OCI-M1 (cell line): ENCODE data around the gene NOP10.
"Not testable (repeated sequence)": the region's sequence is repeated elsewhere in the genome, so short reads cannot be mapped to it uniquely, and the experiment has no call there.

Experiments
- DNase-seq: peaks from one replicate; lab custom pipeline; 2025; lab: John Stamatoyannopoulos, UW

Gene NOP10

GRCh38 chr15:34342737-34343575 lies at the start of gene NOP10, which contains the start of gene NUTM1:
Gene NOP10, minus strand, starts transcription at chr15:34343136. Its CDS starts 63 bp downstream, at chr15:34343073.
Gene NUTM1, plus strand, starts transcription at chr15:34343315. Its CDS starts 382 bp downstream, at chr15:34343697.
- peak; percentile 94 for DNase-seq

DNA sequence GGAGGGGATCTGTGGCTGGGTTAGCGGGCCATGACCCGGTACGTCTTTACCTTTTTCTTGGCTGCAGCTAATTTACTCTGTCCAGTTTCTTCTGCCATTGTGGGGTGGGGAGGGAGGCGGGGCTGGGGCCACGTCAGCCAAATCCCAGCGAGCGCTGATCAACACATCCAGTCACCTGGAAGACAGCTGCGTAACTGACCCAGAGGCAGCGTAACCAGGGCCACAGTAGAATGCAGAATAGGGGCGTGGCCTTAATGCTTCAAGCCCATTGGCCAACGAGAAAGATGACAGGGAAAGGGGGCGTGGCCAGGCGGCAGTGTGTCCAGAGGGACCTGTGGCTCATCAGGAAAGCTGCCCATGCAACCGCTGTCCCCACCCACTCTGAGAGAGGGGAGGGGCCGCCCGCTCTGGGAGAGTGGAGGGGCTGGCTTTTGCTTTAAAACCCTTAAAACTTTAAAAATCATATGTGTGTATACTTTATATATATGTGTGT lies 46.7 kb upstream of the NOP10 start:
- not testable (repeated sequence) for DNase-seq

DNA sequence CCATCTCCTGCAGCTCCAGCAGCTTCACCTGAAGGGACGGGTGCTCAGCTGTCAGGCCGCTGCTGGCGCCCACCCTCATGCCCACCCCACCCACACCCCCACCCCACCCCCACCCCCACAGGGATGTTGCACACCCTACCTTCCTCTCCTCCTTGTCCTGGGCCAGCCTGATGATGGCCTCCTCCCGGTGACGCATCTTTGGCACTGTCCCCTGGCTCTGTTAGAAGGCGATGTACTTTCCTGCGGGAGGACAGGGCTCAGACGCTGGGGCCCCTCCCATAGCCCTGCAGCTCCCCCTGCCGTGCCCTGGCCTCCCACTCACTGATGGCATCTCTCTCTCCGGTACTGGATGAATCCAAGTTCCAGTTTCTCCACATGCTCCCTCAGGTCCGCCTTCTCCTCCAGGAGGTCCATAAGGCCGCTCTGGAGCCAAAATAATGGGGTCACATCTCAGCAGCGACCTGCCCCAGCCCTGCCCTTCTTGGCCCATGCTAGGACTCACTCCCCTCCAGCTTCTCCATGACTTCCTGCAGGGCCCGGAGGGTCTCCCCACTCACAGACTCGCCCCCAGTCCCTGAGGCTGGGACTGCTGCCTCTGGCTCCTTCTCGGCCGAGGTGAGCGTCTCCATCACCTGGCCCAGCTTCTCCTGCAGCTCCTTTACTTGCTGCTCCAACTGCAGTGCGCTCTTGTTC lies 39.0 kb upstream of the NOP10 start:
- not testable (repeated sequence) for DNase-seq

- DNase-seq: not testable (repeated sequence)
These were observed 37.6 kb upstream of the NOP10 start for GRCh38 chr15:34380491-34380890.

DNA sequence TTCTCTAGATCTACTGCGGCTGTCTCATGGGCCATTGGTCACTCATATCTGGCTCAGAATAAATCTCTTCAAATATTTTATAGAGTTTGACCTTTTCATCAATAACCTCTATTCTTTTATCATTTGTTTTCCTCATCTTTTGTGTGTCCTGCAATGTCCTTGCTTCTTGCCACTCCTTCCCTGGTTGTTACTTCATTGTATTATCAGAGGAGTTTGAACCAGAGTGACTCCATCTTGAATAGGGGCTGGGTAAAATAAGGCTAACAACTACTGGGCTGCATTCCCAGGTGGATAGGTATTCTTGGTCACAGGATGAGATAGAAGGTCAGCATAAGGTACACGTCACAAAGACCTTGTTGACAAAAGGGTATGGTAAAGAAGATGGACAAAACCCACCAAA lies 33.9 kb upstream of the NOP10 start:
- no peak for DNase-seq

DNA sequence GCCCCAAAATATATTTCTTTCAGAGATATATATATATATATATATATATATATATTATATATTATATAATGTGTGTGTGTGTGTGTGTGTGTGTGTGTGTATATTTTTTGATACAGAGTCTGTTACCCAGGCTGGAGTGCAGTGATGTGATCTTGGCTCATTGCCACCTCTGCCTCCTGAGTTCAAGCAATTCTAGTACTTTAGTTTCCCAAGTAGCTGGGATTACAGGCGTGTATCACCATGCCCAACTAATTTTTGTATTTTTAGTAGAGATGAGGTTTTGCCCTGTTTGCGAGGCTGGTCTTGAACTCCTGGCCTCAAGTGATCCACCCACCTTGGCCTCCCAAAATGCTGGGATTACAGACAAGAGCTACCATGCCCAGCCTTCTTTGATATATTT lies 32.6 kb upstream of the NOP10 start:
- DNase-seq: not testable (repeated sequence)

DNA sequence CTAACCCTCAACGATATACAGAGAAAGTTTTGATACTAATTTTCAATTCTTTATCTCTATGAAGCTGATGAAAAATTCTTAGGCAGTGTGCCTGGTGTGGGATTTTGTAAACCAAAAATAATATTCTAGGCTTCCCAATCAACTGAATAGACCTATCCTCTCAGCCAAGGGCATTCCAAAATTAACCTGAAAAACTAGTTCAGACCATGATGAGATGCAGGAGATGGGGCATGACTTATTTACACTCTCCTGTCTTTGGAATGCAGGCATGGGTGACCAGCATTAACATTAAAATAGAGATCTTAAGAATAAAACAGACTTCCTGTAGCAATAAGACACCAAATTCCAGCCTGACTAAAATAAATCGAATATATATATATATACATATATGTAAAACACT lies 31.9 kb upstream of the NOP10 start:
- DNase-seq: no peak

DNA sequence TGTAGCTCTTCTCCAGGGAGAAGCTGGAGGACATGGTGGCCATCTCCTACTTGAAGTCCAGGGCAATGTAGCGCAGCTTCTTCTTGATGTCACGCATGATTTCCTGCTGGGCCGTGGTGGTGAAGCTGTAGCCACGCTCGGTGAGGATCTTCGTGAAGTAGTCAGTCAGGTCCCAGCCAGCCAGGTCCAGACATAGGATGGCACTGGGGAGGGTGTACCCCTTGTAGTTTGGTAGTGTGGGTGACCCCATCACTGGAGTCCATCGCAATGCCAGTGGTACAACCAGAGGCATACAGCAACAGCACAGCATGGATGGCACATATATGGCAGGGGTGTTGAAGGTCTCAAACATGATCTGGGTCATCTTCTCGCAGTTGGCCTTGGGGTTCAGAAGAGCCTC lies 31.0 kb upstream of the NOP10 start:
- DNase-seq: no peak

DNA sequence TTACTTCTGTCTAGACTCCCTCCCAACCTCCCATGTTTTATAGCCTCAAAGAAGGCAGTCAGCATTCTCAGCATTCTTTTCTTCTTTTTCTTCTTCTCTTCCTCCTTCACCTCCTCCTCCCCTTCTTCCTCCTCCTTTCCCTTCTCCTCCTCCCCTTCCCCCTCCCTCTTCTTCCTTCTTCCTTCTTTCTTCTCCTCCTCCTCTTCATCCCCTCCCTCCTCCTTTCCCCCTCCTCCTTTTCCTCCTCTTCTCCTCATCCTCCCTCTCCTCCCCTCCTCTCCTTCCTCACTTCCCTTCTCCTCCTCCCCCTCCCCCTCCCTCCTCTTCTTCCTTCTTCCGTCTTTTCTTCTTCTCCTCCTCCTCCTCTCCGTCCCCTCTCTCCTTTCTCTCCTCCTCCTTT lies 27.7 kb upstream of the NOP10 start:
- DNase-seq: no peak

DNA sequence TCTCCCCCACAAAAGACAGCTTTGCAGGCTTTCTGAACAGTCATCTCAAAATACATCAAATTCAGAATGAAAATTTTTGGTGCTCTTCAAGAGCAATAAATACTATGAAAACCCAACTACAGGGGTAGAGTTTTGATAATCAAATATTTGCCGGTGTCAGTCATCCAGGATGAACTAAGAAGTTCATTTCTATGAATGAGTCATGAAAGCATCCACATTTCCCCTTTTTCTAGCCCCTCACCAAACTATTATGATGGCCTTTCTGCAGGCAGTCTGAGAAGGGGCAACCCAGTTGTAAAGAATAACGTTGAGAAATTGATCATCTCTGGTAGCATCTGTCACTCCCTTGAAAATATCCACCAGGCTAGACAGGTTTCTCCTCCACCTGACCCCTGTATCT lies 27.2 kb upstream of the NOP10 start:
- DNase-seq: no peak

GRCh38 chr15:34367101-34368081 lies 24.5 kb upstream of the NOP10 start, which contains the start of gene LPCAT4:
Gene LPCAT4, minus strand, starts transcription at chr15:34367196. Its CDS starts 96 bp downstream, at chr15:34367100.
- DNase-seq: peak; percentile 94

- DNase-seq: peak; percentile 61
These were observed 23.5 kb upstream of the NOP10 start for GRCh38 chr15:34366271-34367065.

DNA sequence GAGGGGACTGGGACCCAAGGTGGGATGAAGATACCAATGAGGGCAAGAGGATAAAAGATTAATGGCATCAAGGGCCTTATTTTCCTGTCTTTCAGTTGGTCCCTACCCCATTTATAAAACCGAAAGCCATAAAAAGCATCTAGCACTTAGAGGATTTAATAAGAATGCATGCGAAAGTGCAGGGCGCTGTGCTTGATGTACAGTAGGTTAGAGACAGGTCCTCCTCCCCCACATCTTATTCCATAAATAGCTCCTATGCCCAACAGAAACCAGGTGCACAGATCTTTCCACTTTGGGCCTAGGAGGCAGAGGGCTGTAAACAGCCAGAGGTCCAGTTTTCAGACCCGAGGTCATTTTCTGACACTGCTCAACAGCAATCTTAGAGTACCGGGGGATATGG lies 22.9 kb upstream of the NOP10 start:
- no peak for DNase-seq

- no peak for DNase-seq
These were observed 22.3 kb upstream of the NOP10 start for GRCh38 chr15:34365091-34365825.

DNA sequence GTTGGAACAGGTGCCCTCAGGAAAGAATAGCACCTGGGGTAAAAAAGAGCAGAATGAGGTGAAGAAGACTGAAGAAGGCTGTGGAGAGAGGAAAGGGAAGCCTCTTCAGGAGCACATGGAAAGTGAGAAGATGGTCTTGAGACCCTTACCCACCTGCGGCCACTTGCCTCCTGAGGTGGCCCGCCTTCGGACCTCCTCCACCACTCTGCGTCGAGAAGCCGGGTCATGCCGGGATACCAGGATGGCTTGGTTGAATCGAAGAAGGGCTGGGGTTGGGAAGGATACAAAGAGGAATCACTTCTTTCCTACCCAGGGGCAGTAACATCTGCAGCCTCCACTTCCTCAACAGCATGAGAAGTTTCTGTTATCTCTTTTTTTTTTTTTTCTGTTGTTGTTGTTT lies 21.1 kb upstream of the NOP10 start:
- DNase-seq: no peak

GRCh38 chr15:34362047-34362773 lies 19.3 kb upstream of the NOP10 start:
- DNase-seq: no peak

GRCh38 chr15:34361278-34361677 lies 18.3 kb upstream of the NOP10 start:
- no peak for DNase-seq

DNA sequence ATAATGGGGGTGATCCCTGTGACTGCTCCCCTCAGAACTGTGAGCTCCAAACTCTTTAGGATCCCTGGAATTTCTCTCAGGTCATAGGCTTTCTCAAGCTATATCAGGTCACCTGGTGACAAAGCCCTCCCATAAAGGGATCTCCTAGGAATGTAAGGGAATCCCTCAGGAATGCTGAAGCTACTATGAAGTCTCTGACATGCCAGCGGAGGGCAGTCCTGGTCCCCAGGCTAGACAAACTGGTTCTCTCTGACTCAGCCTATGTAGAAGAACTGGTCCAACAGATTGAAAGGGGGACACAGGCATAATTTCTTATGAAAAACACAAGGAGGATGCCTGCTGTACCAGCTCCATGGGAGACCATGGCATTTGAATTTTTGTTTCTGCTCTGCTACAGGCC lies 17.4 kb upstream of the NOP10 start:
- DNase-seq: no peak

DNA sequence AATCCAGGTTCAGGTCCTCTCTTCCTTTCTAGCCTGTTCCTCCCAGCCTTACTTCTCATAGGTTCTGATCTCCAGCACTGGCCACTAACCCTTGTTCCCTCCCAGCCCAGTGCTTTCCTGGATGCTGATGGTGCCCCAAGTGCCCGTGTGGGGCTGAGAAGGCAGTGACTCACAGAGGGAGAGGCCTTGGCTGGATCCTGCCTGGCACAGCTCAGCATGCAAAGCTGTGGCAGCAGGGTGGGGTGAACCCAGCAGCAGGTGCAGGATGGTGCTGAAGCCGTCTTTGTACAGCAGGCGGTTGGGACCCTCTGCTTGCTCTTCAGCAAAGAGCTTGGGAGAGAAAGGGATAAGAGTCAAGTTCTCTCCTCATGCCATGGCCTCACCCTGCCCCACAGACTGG lies 16.5 kb upstream of the NOP10 start:
- DNase-seq: no peak

DNA sequence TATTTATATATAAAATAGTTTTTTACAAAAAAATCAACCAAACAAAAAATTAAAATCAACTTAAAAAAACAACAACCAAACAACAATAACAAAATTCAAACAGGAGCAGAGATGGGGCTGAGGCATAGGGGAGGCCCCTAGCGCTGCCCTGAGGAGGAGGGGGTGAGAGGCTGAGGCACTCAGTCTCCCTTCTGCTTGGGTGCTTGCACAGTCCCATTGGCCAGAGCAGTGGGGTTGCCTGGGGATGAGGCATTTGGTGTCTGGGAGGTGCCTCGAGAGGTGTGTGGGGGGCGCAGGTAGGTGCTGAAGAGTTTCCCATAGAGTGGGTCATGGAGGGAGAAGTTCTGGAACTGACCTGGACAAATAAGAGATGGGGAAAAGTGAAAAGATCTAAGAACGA lies 16.0 kb upstream of the NOP10 start:
- no peak for DNase-seq
